ENCODE measurements around the gene STRADA.

STRADA gene

DNA sequence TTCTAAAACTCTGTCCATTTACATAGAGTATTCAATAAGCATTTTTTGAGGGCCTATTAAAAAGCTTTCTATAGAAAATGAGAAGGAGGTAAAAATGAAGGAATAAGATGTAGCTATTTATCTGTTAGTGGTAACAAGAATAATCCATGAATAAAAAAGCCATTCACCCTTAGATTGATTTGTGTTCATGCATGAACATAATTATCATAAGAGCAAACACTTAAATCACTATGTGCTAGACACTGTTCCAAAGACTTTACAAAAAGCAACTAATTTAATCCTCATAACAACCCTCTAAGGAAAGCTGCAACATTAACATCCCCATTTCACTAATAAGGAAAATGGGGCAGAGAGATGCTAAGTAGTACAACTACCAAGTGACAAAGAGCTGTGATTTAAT, 25.2 kb upstream of the STRADA start:
- no peak for DNase-seq (ENCODE audit: low read depth in 1 of 2, low spot score in 1 of 2)
- Histone ChIP-seq H3K27ac (replicated peaks) (no peak overlapping the region), H3K27me3 (ENCODE audit: insufficient read depth, poor library complexity, severe bottlenecking) (no peaks in the 10 kb centered on the region), H3K4me3 (replicated peaks; ENCODE audit: insufficient read depth, low read length) (no peak overlapping the region)
- TF ChIP-seq REST (IDR thresholded peaks at IDR 0.05; ENCODE audit: insufficient replicate concordance, low read depth) (no peak), POLR2AphosphoS5 (IDR thresholded peaks at IDR 0.05; ENCODE audit: low read depth) (no peak), GABPA (IDR thresholded peaks at IDR 0.05; ENCODE audit: low read depth) (no peak), CTCF (IDR thresholded peaks at IDR 0.05; ENCODE audit: insufficient read depth, low read length) (no peak)

GRCh38 chr17:63764716-63765115, 23.1 kb upstream of the STRADA start:
- Histone ChIP-seq H3K27ac (replicated peaks) (no peak overlapping the region), H3K4me3 (replicated peaks; ENCODE audit: insufficient read depth, low read length) (no peak overlapping the region), H3K27me3 (ENCODE audit: insufficient read depth, poor library complexity, severe bottlenecking) (no peaks in the 10 kb centered on the region)
- no peak for DNase-seq (ENCODE audit: low read depth in 1 of 2, low spot score in 1 of 2)
- TF ChIP-seq GABPA (IDR thresholded peaks at IDR 0.05; ENCODE audit: low read depth), result no peak
- TF ChIP-seq POLR2AphosphoS5 (IDR thresholded peaks at IDR 0.05; ENCODE audit: low read depth), result no peak

DNA sequence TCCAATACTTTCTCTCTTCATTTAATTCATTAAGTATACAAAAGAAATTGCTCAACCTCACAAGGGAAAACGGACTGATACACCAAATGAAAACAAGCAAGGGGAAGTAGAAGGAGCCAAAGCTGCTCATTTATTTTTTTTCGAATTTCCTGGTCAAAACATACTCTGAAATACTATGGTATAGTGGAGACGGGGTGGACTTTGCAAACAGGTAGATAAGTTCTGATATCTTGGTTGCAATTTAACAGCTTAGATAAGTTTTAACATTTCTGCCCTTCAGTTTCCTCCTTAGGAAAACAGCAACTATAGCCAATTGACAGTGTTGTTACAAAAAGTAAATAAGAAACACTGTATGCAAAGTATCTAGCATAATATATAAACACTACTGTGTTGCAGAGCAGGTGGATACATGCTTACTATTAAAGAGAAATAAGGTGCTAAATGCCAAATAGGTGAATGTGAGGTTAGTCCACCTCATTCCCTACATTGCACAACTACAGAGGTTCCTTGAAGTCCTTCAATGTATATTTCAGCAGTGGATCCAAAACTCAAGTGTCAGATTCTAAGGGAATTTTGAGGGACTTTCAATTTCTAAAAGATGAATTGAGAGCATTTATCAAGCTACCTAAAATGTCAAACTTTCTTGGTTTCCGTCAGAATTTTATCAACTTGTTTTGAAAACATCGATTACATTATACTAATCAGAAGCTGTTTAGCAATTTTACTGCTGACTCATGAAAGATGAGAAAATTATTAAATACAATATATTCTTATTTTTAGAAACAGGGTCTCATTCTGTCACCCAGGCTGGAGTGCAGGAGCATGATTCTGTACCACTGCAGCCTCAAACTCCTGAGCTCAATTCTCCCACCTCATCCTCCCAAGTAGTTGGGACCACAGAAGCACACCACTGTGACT, 20.8 kb upstream of the STRADA start:
- Histone ChIP-seq H3K27me3 (ENCODE audit: insufficient read depth, poor library complexity, severe bottlenecking) (no peaks in the 10 kb centered on the region), H3K27ac (replicated peaks) (peak overlapping the region; percentile 38), H3K4me3 (replicated peaks; ENCODE audit: insufficient read depth, low read length) (no peak overlapping the region)
- DNase-seq (ENCODE audit: low read depth in 1 of 2, low spot score in 1 of 2), result no peak
- no peak for TF ChIP-seq CTCF (IDR thresholded peaks at IDR 0.05; ENCODE audit: insufficient read depth, low read length)
- TF ChIP-seq POLR2AphosphoS5 (IDR thresholded peaks at IDR 0.05; ENCODE audit: low read depth), result no peak
- no peak for TF ChIP-seq SPI1 (IDR thresholded peaks at IDR 0.05; ENCODE audit: borderline replicate concordance, low read depth)
- TF ChIP-seq GABPA (IDR thresholded peaks at IDR 0.05; ENCODE audit: low read depth), result no peak
- TF ChIP-seq REST (IDR thresholded peaks at IDR 0.05; ENCODE audit: insufficient replicate concordance, low read depth), result no peak

DNA sequence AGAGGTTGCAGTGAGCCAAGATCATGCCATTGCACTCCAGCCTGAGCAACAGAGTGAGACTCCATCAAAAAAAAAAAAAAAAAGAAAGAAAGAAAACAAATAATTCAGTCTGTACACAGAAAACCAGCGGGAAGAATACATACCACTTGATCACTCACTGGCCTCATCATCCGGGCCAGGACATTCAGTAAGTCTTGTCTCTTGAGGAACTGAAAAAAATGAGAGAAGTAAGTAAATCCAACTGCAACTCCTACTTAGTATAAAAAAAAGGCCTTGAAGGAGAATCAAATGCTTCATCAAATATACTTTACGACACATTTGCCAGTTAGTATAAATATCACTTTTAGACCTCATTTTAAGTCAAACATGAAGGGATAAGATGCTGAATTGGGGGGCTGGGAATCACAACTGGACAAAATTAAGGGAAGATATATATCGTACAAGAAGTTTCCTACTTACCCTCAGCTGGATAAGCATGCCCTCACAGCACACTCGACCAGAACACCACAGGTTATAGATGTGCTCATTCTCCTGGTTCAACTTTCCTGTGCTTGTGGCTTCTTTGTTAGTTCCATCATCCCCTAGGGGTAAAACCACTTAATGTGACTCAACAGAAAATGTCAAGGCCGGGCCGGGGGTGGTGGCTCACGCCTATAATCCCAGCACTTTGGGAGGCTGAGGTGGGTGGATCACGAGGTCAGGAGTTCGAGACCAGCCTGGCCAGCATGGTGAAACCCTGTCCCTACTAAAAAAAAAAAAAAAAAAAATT, 19.4 kb upstream of the STRADA start:
- Histone ChIP-seq H3K4me3 (replicated peaks; ENCODE audit: insufficient read depth, low read length) (no peak overlapping the region), H3K27ac (replicated peaks) (0 out of 2 replicates have a peak overlapping the region, but pooled peaks have one; percentile 38), H3K27me3 (ENCODE audit: insufficient read depth, poor library complexity, severe bottlenecking) (no peaks in the 10 kb centered on the region)
- DNase-seq (ENCODE audit: low read depth in 1 of 2, low spot score in 1 of 2), result no peak
- TF ChIP-seq SPI1 (IDR thresholded peaks at IDR 0.05; ENCODE audit: borderline replicate concordance, low read depth) (no peak), CTCF (IDR thresholded peaks at IDR 0.05; ENCODE audit: insufficient read depth, low read length) (no peak), REST (IDR thresholded peaks at IDR 0.05; ENCODE audit: insufficient replicate concordance, low read depth) (no peak), GABPA (IDR thresholded peaks at IDR 0.05; ENCODE audit: low read depth) (no peak), POLR2AphosphoS5 (IDR thresholded peaks at IDR 0.05; ENCODE audit: low read depth) (no peak)
